GM12874 (cell line): ENCODE results near the gene FBXO8.

Experiments
- TF ChIP-seq, protein P1 (sequence below): IDR thresholded peaks from 2 replicates; pipeline ENCODE4 v1.5.1; 2011; ENCODE audit warnings: low read depth, mild to moderate bottlenecking, control low read depth, low read length, moderate library complexity; ENCODE audit not compliant: insufficient read depth

Gene FBXO8

DNA sequence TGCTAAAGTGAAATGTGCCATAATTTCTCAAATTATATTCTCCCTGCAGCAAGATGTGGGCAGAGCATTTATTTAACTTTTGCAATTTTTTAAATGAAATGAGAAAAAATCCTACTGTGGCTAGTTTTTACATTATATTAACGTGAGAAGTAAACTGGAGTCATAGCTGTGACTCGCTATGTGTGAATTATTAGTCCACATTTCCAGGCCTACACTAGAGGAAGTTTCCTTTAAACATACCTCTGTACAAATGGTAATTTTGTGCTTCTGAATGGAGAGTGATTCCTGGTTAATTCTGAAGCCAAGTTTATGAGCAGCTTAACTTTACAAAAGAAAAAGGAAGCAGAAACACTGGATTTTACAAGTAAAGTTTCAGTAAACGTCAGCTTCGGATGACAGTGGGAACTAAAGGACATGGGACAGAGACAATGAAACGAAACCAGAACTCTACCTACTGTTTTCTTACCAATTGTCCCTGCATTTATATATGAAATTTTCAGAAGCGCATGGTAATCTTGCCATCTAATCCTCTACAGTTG, 72.4 kb downstream of the FBXO8 start:
- TF ChIP-seq, protein P1, sequence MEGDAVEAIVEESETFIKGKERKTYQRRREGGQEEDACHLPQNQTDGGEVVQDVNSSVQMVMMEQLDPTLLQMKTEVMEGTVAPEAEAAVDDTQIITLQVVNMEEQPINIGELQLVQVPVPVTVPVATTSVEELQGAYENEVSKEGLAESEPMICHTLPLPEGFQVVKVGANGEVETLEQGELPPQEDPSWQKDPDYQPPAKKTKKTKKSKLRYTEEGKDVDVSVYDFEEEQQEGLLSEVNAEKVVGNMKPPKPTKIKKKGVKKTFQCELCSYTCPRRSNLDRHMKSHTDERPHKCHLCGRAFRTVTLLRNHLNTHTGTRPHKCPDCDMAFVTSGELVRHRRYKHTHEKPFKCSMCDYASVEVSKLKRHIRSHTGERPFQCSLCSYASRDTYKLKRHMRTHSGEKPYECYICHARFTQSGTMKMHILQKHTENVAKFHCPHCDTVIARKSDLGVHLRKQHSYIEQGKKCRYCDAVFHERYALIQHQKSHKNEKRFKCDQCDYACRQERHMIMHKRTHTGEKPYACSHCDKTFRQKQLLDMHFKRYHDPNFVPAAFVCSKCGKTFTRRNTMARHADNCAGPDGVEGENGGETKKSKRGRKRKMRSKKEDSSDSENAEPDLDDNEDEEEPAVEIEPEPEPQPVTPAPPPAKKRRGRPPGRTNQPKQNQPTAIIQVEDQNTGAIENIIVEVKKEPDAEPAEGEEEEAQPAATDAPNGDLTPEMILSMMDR = no peak

DNA sequence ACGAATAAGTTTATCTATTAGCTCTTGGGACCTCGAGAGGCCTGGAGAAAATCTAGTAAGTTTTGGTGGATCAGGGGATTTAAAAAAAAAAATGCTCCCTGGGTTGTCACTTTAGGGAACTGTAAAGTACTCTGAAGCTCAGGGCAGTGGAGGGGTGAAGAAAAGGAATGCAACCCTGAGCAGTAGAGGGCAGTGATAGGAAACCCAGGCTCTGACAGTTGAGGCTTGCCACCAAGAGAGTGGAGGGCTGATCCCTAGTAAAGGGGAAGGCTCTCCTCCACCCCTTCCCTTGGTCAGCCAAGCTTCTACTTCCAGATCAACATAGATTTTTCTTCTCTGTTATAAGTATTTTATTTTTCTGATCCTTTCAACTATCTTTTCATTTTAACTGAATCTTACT, 73.1 kb downstream of the FBXO8 start:
- TF ChIP-seq, protein P1 = no peak

DNA sequence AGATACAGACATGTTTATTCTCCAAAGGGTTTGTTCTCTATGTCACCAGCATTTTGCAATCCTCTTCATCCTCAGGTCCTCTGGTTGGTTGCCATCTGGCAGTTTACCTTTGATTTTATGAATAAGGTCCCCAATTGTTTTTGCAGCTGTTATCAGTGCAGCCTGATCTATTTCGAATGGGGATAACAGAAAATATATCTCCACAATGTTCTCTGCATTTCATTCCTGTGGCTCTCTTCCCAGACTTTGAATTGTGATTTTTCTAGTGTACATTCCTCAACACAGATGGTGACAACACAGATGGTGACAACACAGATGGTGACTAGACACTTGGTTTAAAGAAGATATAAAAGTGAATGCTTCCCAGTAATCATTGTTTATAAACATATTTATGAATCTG, 74.1 kb downstream of the FBXO8 start:
- TF ChIP-seq, protein P1 = no peak

DNA sequence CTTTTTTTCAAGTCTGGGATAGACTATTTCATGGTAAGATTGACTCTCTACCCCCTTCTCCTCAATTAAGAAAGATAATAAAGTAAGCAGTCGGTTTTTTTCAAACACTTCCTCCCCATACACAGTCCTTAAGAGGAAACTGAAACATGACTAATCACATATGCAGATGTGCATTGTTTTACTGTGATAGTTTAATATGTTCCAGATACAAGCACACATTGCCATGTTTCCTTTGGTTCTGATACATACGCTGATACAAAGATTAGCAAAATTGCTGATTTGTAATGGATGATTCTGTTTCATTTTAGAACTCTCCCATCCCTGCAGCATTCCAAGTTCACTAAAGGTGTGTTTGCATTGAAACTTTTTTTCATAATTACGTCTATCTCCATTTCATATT, 76.1 kb downstream of the FBXO8 start:
- TF ChIP-seq, protein P1 = no peak

DNA sequence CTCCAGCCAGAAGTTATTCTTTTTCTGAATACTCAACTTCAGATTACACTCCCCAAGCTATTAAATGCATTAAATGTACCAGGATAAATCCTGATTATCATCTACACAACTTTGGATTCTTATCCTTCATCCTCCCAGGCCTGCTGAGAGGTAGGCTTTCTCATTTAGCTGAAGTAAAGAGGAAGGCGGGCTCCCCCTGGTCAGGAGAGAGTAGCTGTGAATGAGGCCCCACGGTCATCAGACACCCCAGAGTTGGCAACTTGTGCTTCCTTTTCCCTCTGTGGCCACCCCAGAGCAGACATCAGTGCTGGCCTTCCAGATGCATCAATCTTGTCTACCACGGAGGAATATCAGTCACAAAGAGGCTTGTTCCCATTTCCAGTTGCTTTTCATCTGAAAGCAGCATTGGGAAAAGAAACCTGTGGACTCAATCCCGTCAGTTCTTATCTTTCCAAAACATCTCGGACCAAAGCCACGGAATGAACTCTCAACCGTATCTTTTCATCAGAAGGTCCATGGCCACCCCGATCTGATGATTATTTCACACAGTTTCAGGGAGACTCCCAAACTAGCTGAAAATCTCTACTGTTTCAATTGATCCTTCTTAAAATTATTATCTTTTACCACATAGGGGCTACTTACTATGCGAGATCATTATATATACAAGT, 79.2 kb downstream of the FBXO8 start:
- TF ChIP-seq, protein P1 = no peak

DNA sequence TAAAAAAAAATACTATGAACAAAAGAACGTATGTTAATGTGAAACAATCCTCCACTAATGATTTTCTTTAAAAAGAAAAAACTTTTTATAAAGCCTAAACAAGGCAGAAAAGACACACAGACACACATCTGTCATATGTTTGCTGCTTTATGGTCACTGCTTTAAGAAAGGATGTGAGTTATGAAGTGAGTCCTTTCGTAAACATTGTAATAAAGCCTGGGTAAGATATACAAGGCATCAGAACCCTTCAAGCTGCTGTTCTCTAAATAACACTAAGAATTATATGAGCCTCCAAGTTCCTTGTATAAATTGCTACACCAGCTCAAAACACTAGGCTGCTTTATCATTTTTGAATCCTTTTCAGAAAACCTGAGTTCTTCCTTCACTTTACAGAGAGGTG, 81.6 kb downstream of the FBXO8 start:
- TF ChIP-seq, protein P1 = no peak

DNA sequence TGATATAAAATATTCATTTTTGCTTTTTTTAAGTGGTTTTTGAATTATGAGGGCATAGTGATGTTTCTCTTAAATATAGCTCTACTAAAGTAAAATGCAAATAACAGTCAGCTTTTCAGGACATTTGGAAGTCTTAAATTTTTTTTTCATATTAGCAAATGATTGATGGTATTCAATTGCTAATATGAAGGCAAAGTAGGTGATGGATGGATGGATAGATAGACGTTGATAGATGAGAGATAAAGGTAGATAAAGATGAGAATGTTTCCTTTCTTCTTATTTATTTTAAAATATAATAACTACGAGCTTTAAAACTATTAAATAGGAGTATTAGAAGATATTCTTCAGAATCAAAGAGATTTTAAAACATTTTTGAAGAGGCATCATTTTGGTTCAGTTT, 83.7 kb downstream of the FBXO8 start:
- TF ChIP-seq, protein P1 = no peak

DNA sequence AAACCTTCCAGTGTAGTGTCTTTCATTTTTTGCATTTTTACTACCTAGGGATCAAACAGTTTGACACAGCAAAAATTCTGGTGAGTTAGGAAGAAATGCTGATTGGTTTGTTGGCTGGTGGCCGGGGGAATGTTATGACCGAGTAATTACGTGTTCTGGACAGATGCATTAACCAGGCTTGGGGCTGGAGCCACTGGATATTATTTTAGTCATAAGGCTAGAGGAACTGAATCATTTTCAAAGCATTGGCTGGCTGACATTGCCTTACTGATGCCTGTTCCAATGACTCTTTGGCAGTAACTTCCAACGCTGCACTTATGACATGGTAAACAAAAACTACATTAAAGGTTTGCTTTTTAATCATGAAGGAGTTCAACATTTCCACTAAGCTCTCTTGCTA, 84.6 kb downstream of the FBXO8 start:
- TF ChIP-seq, protein P1 = no peak
